Endodermal cell (in vitro differentiated cells): ENCODE data around the gene ZDHHC24. TPM values are rescaled to one million over a fixed set of nuclear protein-coding genes. Genes with fewer than 3 reads are reported as not detected.
A peak's percentile ranks its signal among the peaks of the same experiment; 100 is the strongest.

ENCODE experiments used
- DNase-seq: peaks from one replicate; pipeline ENCODE4 v3.0.0-alpha.2; 2017
- H3K27ac ChIP-seq: 2 replicates; pipeline ENCODE4 v1.5.1; 2013; ENCODE audit warnings: mild to moderate bottlenecking, low read depth, low read length, moderate library complexity
- H3K27me3 ChIP-seq: 2 replicates; pipeline ENCODE4 v1.6.1; 2013; ENCODE audit warnings: mild to moderate bottlenecking, low read length, moderate library complexity; ENCODE audit not compliant: insufficient read depth, control insufficient read depth, poor library complexity, severe bottlenecking
- H3K36me3 ChIP-seq: 2 replicates; pipeline ENCODE4 v1.7.0; 2013; ENCODE audit warnings: mild to moderate bottlenecking, low read length, moderate library complexity; ENCODE audit not compliant: control insufficient read depth, insufficient read depth
- H3K4me1 ChIP-seq: one replicate; pipeline ENCODE4 v1.7.0; 2013; ENCODE audit warnings: low read length; ENCODE audit not compliant: control insufficient read depth, insufficient read depth
- H3K4me3 ChIP-seq: 2 replicates; pipeline ENCODE4 v1.5.1; 2013; ENCODE audit warnings: mild to moderate bottlenecking, low read length, moderate library complexity
- H3K9ac ChIP-seq: 2 replicates; pipeline ENCODE4 v1.6.1; 2013; ENCODE audit warnings: mild to moderate bottlenecking, low read length, moderate library complexity; ENCODE audit not compliant: poor library complexity, severe bottlenecking; ENCODE audit errors: extremely low read depth
- H3K9me3 ChIP-seq: 2 replicates; pipeline ENCODE4 v1.6.1; 2013; ENCODE audit warnings: mild to moderate bottlenecking, low read length, moderate library complexity; ENCODE audit not compliant: control insufficient read depth
- H3K27ac Mint-ChIP-seq: 2 replicates; pipeline ENCODE4 v1.8.0; 2020; ENCODE audit warnings: mixed read lengths
- H3K27me3 Mint-ChIP-seq: 2 replicates; pipeline ENCODE4 v1.8.0; 2021; ENCODE audit warnings: mild to moderate bottlenecking, mixed read lengths; ENCODE audit not compliant: insufficient read depth
- H3K36me3 Mint-ChIP-seq: 2 replicates; pipeline ENCODE4 v1.8.0; 2020; ENCODE audit warnings: low read depth, mixed read lengths
- H3K4me1 Mint-ChIP-seq: 2 replicates; pipeline ENCODE4 v1.8.0; 2020; ENCODE audit warnings: mixed read lengths
- H3K4me3 Mint-ChIP-seq: 2 replicates; pipeline ENCODE4 v1.8.0; 2020; ENCODE audit warnings: mild to moderate bottlenecking, moderate library complexity, mixed read lengths
- H3K9me3 Mint-ChIP-seq: 2 replicates; pipeline ENCODE4 v1.8.0; 2020; ENCODE audit warnings: mild to moderate bottlenecking, mixed read lengths
- WGBS, 2 experiments: methylation state at CpG; one replicate each; pipeline versions ENCODE4 v1.1.5 to v1.1.7; 2013; ENCODE audit warnings: missing lambda C conversion rate in 2 of 2, mixed read lengths in 1 of 2; ENCODE audit not compliant: insufficient coverage in 1 of 2, insufficient read length in 1 of 2; 5-methylcytosine and 5-hydroxymethylcytosine counted together
- long read RNA-seq, 4 experiments: library from polyadenylated mRNA in 2 of 4; library from RNA in 1 of 4; library from capped mRNA in 1 of 4; stranded (forward) in 3 of 4; unstranded in 1 of 4; transcript quantifications; one replicate each; pipeline ENCODE4 v2.0.0, GENCODE V29; 2020 to 2021; ENCODE audit warnings: inconsistent platforms in 1 of 4
- polyA plus RNA-seq, 2 experiments: library from polyadenylated mRNA; stranded (reverse); fragments of 50-300 nt; gene quantifications; one replicate each; pipeline ENCODE4 v1.2.3, GENCODE V29; 2013
- total RNA-seq, 2 donors: library from RNA; stranded (reverse); fragmentation: NEBNext Ultra II Directional in 1 of 2; extraction: Animal tissue kit (Norgen Biotek cat#: 25700) in 1 of 2; gene quantifications; 2 replicates in 1 of 2; 3 replicates in 1 of 2; pipeline ENCODE4 v1.2.1, GENCODE V29; 2021
- TF ChIP-seq, protein P1 (sequence below): fragments of 200-600 bp; sonication (generic); conservative IDR thresholded peaks from 2 replicates; pipeline ENCODE4 v1.5.0; 2021; ENCODE audit warnings: antibody characterized with exemption, mild to moderate bottlenecking

Gene ZDHHC24, protein sequence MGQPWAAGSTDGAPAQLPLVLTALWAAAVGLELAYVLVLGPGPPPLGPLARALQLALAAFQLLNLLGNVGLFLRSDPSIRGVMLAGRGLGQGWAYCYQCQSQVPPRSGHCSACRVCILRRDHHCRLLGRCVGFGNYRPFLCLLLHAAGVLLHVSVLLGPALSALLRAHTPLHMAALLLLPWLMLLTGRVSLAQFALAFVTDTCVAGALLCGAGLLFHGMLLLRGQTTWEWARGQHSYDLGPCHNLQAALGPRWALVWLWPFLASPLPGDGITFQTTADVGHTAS
- total RNA-seq = 10 to 100 TPM; 10.6 to 11.7 TPM
- polyA plus RNA-seq (2013, experiment 1 of 2) = 7.0 TPM
- polyA plus RNA-seq (2013, experiment 2 of 2) = 7.0 TPM
- long read RNA-seq, experiment 1, full-length matches to known transcripts = 8 of 12 reads
- long read RNA-seq, experiment 1, partial matches to known transcripts = 2 of 12 reads
- long read RNA-seq, experiment 1, other reads (novel, unspliced or antisense) = 2 of 12 reads
- long read RNA-seq, experiment 2, full-length matches to known transcripts = 24 of 33 reads
- long read RNA-seq, experiment 2, partial matches to known transcripts = 6 of 33 reads
- long read RNA-seq, experiment 2, other reads (novel, unspliced or antisense) = 3 of 33 reads
- long read RNA-seq, experiment 3, full-length matches to known transcripts = 60 of 71 reads
- long read RNA-seq, experiment 3, partial matches to known transcripts = 1 of 71 reads
- long read RNA-seq, experiment 3, other reads (novel, unspliced or antisense) = 10 of 71 reads
- long read RNA-seq, experiment 4, partial matches to known transcripts = 0 of 1 reads
- long read RNA-seq, experiment 4, other reads (novel, unspliced or antisense) = 1 of 1 reads

DNA sequence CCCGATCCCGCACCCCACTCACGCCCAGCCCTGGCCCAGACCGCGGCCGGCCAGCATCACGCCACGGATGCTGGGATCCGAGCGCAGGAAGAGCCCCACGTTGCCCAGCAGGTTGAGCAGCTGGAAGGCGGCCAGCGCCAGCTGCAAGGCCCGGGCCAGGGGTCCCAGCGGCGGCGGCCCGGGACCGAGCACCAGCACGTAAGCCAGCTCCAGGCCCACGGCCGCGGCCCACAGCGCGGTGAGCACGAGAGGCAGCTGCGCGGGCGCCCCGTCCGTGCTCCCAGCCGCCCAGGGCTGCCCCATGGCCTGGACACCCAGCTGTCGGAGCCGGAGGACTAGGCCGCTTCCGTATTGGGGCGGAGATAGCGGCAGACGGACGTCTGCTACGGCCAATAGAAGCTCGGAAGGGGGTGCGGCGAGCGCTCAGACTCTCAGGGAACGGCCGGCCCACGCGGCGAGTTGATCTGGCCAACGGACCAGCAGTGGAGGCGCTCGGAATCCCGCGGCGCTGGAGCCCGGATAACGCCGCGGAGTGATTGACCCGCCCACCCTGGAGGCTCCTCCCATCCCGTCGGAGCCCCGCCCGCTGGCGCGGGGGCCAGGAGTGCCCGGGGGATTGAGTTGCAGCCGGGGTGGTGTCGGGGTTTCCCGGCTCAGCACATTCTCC lies at the start of gene ZDHHC24:
TSS of gene ZDHHC24 (minus strand) at position 348 of the 667 bp plus-strand sequence. CDS start at position 303, 45 bp downstream.
- Mint-ChIP-seq H3K36me3 (peaks cover 19% of the 10 kb centered on the region), H3K27me3 (peaks cover 1% of the 10 kb centered on the region), H3K27ac (peak within 1 kb of the TSS; percentile 26), H3K4me1 (peaks cover 24% of the 10 kb centered on the region), H3K9me3 (no peaks in the 10 kb centered on the region), H3K4me3 (peak within 1 kb of the TSS; percentile 69)
- TF ChIP-seq, protein P1, sequence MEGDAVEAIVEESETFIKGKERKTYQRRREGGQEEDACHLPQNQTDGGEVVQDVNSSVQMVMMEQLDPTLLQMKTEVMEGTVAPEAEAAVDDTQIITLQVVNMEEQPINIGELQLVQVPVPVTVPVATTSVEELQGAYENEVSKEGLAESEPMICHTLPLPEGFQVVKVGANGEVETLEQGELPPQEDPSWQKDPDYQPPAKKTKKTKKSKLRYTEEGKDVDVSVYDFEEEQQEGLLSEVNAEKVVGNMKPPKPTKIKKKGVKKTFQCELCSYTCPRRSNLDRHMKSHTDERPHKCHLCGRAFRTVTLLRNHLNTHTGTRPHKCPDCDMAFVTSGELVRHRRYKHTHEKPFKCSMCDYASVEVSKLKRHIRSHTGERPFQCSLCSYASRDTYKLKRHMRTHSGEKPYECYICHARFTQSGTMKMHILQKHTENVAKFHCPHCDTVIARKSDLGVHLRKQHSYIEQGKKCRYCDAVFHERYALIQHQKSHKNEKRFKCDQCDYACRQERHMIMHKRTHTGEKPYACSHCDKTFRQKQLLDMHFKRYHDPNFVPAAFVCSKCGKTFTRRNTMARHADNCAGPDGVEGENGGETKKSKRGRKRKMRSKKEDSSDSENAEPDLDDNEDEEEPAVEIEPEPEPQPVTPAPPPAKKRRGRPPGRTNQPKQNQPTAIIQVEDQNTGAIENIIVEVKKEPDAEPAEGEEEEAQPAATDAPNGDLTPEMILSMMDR = no peak
- H3K36me3 ChIP-seq = no peaks in the 10 kb centered on the region
- H3K4me1 ChIP-seq = no peaks in the 10 kb centered on the region
- H3K9me3 ChIP-seq = no peaks in the 10 kb centered on the region
- H3K4me3 ChIP-seq = peak within 1 kb of the TSS; percentile 91
- peak within 1 kb of the TSS; percentile 82 for H3K9ac ChIP-seq
- 0% methylated on average over 30 to 71 of the region's 71 CpGs for WGBS, 2 experiments
- H3K27ac ChIP-seq = peak within 1 kb of the TSS; percentile 50
- DNase-seq = peak; percentile 98
- H3K27me3 ChIP-seq = no peaks in the 10 kb centered on the region

GRCh38 chr11:66595245-66595904 lies 49.5 kb upstream of the ZDHHC24 start:
- H3K27ac ChIP-seq = no peak overlapping the region
- TF ChIP-seq, protein P1 = no peak

DNA sequence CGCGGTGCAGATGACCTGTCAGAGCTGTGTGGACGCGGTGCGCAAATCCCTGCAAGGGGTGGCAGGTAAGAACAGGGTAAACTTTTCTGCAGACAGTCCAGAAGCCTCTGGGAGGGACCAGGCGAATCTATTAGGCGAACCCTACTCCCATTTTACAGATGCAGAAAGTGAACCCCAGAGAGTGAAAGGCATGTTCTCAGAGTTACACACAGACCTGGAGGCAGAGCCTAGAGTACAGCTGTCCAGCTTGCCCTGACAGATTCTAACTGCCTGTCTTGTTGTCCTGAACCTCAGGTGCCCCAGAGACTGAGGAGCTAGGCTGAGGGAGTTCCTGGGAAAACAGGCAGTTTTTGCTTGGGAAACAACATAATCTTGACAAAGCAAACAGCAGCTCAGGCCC lies 47.8 kb upstream of the ZDHHC24 start:
- H3K4me3 Mint-ChIP-seq = peak overlapping the region; percentile 88
- no peaks in the 10 kb centered on the region for H3K4me1 ChIP-seq
- peaks cover 16% of the 10 kb centered on the region for H3K36me3 Mint-ChIP-seq
- peaks cover 31% of the 10 kb centered on the region for H3K9me3 Mint-ChIP-seq
- no peak for DNase-seq
- peak overlapping the region; percentile 67 for H3K9ac ChIP-seq
- H3K27me3 Mint-ChIP-seq = peaks cover 25% of the 10 kb centered on the region
- H3K9me3 ChIP-seq = peaks cover 26% of the 10 kb centered on the region
- no peak overlapping the region for H3K27ac ChIP-seq
- peaks cover 10% of the 10 kb centered on the region for H3K4me1 Mint-ChIP-seq
- TF ChIP-seq, protein P1 = no peak
- H3K4me3 ChIP-seq = peak overlapping the region; percentile 94
- H3K36me3 ChIP-seq = peaks cover 5% of the 10 kb centered on the region
- 75 to 86% methylated on average over 7 of the region's 7 CpGs for WGBS, 2 experiments
- H3K27me3 ChIP-seq = no peaks in the 10 kb centered on the region
- peak overlapping the region; percentile 98 for H3K27ac Mint-ChIP-seq

More at GRCh38 chr11:66595245-66595904, 49.5 kb upstream of the ZDHHC24 start:
- Mint-ChIP-seq H3K4me1 (peaks cover 10% of the 10 kb centered on the region), H3K4me3 (no peak overlapping the region), H3K9me3 (peaks cover 23% of the 10 kb centered on the region), H3K27me3 (peaks cover 21% of the 10 kb centered on the region), H3K36me3 (peaks cover 29% of the 10 kb centered on the region), H3K27ac (no peak overlapping the region)
- no peak overlapping the region for H3K9ac ChIP-seq
- DNase-seq = no peak
- no peaks in the 10 kb centered on the region for H3K4me1 ChIP-seq
- H3K36me3 ChIP-seq = peaks cover 10% of the 10 kb centered on the region
- peaks cover 20% of the 10 kb centered on the region for H3K9me3 ChIP-seq
- H3K27me3 ChIP-seq = no peaks in the 10 kb centered on the region
- peak overlapping the region; percentile 45 for H3K4me3 ChIP-seq
- 92 to 94% methylated on average over 4 to 5 of the region's 5 CpGs for WGBS, 2 experiments
